HEK293 (cell line): Measurements from ENCODE around the gene PPFIA2.
"Not testable (repeated sequence)": the region's sequence is repeated elsewhere in the genome, so short reads cannot be mapped to it uniquely, and the experiment has no call there.

Experiments
- CTCF ChIA-PET: fragments of 350-600 bp; formaldehyde crosslinking; extraction: SDS; loops from one replicate; lab custom pipeline; 2021; ENCODE audit warnings: antibody characterized with exemption; lab: Yijun Ruan, JAX
- POLR2A ChIA-PET: fragments of 300-600 bp; formaldehyde crosslinking; extraction: SDS; loops from one replicate; lab custom pipeline; 2020; ENCODE audit warnings: antibody characterized with exemption, inconsistent platforms; lab: Yijun Ruan, JAX
- H3K27ac ChIP-seq: fragments of 200-500 bp; sonication (Bioruptor generic); 2 replicates; pipeline ENCODE4 v1.5.1; 2014; ENCODE audit warnings: low read depth, low read length, control low read depth, inconsistent platforms; ENCODE audit errors: extremely low read depth
- H3K36me3 ChIP-seq, 2 experiments: fragments of 200-500 bp in 1 of 2; sonication (Bioruptor generic) in 1 of 2; 1 replicate in 1 of 2; 2 replicates in 1 of 2; pipeline ENCODE4 v1.5.1; 2014 to 2017; ENCODE audit warnings: inconsistent platforms in 2 of 2, low read length in 2 of 2; ENCODE audit not compliant: control insufficient read depth in 2 of 2, insufficient read depth in 1 of 2
- H3K4me1 ChIP-seq: fragments of 200-500 bp; sonication (Bioruptor generic); 2 replicates; pipeline ENCODE4 v1.5.1; 2014; ENCODE audit warnings: mild to moderate bottlenecking, low read length, inconsistent platforms; ENCODE audit not compliant: control insufficient read depth, insufficient read depth
- H3K4me3 ChIP-seq: 2 replicates; pipeline ENCODE4 v1.5.1; 2011; ENCODE audit warnings: low read depth, mild to moderate bottlenecking, control low read depth, low read length, moderate library complexity
- H3K9me3 ChIP-seq: fragments of 200-500 bp; sonication (Bioruptor generic); 2 replicates; pipeline ENCODE4 v1.5.1; 2014; ENCODE audit warnings: low read depth, low read length, inconsistent platforms; ENCODE audit not compliant: control insufficient read depth, insufficient read depth
- FEZF1 ChIP-seq: fragments of 450-650 bp; formaldehyde crosslinking; IDR thresholded peaks from 2 replicates; pipeline ENCODE4 v1.5.1; 2016; ENCODE audit warnings: missing biosample characterization, missing genetic modification characterization
- HOXA7 ChIP-seq: sonication (generic); formaldehyde crosslinking; IDR thresholded peaks from 2 replicates; pipeline ENCODE4 v1.8.1; 2022; ENCODE audit warnings: missing genetic modification reagents, borderline replicate concordance
- MEIS1 ChIP-seq: sonication (generic); formaldehyde crosslinking; IDR thresholded peaks from 2 replicates; pipeline ENCODE4 v1.8.1; 2022; ENCODE audit warnings: missing genetic modification reagents, mild to moderate bottlenecking, borderline replicate concordance
- ZNF175 ChIP-seq: fragments of 450-650 bp; formaldehyde crosslinking; IDR thresholded peaks from 2 replicates; pipeline ENCODE4 v1.5.1; 2016; ENCODE audit warnings: missing biosample characterization, missing genetic modification characterization
- ZNF184 ChIP-seq: fragments of 450-650 bp; IDR thresholded peaks from 2 replicates; pipeline ENCODE4 v1.5.1; 2018; ENCODE audit warnings: missing biosample characterization, mild to moderate bottlenecking, missing genetic modification characterization
- ZNF19 ChIP-seq: fragments of 450-650 bp; formaldehyde crosslinking; IDR thresholded peaks from 2 replicates; pipeline ENCODE4; 2016; ENCODE audit warnings: missing biosample characterization, missing genetic modification characterization, low read depth
- ZNF2 ChIP-seq: fragments of 450-650 bp; formaldehyde crosslinking; IDR thresholded peaks from 2 replicates; pipeline ENCODE4 v1.5.1; 2016; ENCODE audit warnings: missing biosample characterization, missing genetic modification characterization
- ZNF292 ChIP-seq: fragments of 450-650 bp; formaldehyde crosslinking; IDR thresholded peaks from 2 replicates; pipeline ENCODE4 v1.5.1; 2016; ENCODE audit warnings: low read depth, missing biosample characterization, missing genetic modification characterization, borderline replicate concordance
- ZNF302 ChIP-seq: fragments of 450-650 bp; formaldehyde crosslinking; IDR thresholded peaks from 2 replicates; pipeline ENCODE4 v1.5.1; 2016; ENCODE audit warnings: missing biosample characterization, missing genetic modification characterization, low read depth
- ZNF341 ChIP-seq: fragments of 450-650 bp; formaldehyde crosslinking; IDR thresholded peaks from 2 replicates; pipeline ENCODE4; 2016; ENCODE audit warnings: low read depth, missing biosample characterization, missing genetic modification characterization
- ZNF366 ChIP-seq: fragments of 450-650 bp; formaldehyde crosslinking; conservative IDR thresholded peaks from 2 replicates; pipeline ENCODE4 v1.5.1; 2016; ENCODE audit warnings: missing biosample characterization, missing genetic modification characterization
- ZNF37A ChIP-seq: fragments of 450-650 bp; IDR thresholded peaks from 2 replicates; pipeline ENCODE4 v1.5.1; 2018; ENCODE audit warnings: missing biosample characterization, missing genetic modification characterization
- ZNF555 ChIP-seq: fragments of 450-650 bp; formaldehyde crosslinking; conservative IDR thresholded peaks from 2 replicates; pipeline ENCODE4 v1.5.1; 2017; ENCODE audit warnings: missing biosample characterization, mild to moderate bottlenecking, missing genetic modification characterization, inconsistent platforms
- ZNF623 ChIP-seq: fragments of 450-650 bp; formaldehyde crosslinking; IDR thresholded peaks from 2 replicates; pipeline ENCODE4 v1.5.1; 2016; ENCODE audit warnings: missing biosample characterization, missing genetic modification characterization
- ZNF843 ChIP-seq: fragments of 450-650 bp; formaldehyde crosslinking; IDR thresholded peaks from 2 replicates; pipeline ENCODE4 v1.5.1; 2016; ENCODE audit warnings: missing biosample characterization, missing genetic modification characterization
- TF ChIP-seq, protein P1 (sequence below): fragments of 450-650 bp; formaldehyde crosslinking; IDR thresholded peaks from 2 replicates; pipeline ENCODE4 v1.5.1; 2017; ENCODE audit warnings: missing biosample characterization, missing genetic modification characterization
- TF ChIP-seq, protein P2 (sequence below): fragments of 450-650 bp; formaldehyde crosslinking; IDR thresholded peaks from 2 replicates; pipeline ENCODE4 v1.5.1; 2016; ENCODE audit warnings: missing biosample characterization, missing genetic modification characterization, low read depth
- TF ChIP-seq, protein P3 (sequence below): fragments of 450-650 bp; formaldehyde crosslinking; conservative IDR thresholded peaks from 2 replicates; pipeline ENCODE4 v1.5.1; 2016; ENCODE audit warnings: low read depth, missing biosample characterization, missing genetic modification characterization

The PPFIA2 gene

DNA sequence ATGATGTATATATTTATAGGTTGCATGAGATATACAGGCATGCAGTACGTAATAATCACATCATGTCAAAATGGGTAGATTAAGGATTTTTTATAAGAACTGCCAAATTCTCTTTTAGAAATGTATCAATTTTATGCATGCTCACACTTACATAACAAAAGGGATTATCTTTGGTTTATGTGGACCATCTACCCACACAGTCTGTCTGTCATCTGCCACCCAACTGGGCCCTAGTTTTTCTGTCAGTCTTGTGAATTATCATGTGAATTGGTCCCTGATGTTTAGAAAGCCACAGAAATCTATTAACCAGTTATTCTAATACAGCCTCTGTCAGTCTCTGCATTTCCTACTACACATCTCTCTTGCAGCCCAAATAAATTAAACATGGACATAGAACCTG lies 547.8 kb downstream of the PPFIA2 start (continued):
- TF ChIP-seq, protein P1, sequence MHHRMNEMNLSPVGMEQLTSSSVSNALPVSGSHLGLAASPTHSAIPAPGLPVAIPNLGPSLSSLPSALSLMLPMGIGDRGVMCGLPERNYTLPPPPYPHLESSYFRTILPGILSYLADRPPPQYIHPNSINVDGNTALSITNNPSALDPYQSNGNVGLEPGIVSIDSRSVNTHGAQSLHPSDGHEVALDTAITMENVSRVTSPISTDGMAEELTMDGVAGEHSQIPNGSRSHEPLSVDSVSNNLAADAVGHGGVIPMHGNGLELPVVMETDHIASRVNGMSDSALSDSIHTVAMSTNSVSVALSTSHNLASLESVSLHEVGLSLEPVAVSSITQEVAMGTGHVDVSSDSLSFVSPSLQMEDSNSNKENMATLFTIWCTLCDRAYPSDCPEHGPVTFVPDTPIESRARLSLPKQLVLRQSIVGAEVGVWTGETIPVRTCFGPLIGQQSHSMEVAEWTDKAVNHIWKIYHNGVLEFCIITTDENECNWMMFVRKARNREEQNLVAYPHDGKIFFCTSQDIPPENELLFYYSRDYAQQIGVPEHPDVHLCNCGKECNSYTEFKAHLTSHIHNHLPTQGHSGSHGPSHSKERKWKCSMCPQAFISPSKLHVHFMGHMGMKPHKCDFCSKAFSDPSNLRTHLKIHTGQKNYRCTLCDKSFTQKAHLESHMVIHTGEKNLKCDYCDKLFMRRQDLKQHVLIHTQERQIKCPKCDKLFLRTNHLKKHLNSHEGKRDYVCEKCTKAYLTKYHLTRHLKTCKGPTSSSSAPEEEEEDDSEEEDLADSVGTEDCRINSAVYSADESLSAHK (tag by site-specific recombination) = no peak
- TF ChIP-seq ZNF292 (tag by site-specific recombination) (no peak), HOXA7 (no peak), ZNF184 (tag by site-specific recombination) (no peak), ZNF2 (tag by site-specific recombination) (no peak), ZNF37A (tag by site-specific recombination) (no peak), ZNF555 (tag by site-specific recombination) (no peak), ZNF366 (tag by site-specific recombination) (no peak), ZNF302 (tag by site-specific recombination) (no peak), ZNF623 (tag by site-specific recombination) (no peak)
- TF ChIP-seq, protein P2, sequence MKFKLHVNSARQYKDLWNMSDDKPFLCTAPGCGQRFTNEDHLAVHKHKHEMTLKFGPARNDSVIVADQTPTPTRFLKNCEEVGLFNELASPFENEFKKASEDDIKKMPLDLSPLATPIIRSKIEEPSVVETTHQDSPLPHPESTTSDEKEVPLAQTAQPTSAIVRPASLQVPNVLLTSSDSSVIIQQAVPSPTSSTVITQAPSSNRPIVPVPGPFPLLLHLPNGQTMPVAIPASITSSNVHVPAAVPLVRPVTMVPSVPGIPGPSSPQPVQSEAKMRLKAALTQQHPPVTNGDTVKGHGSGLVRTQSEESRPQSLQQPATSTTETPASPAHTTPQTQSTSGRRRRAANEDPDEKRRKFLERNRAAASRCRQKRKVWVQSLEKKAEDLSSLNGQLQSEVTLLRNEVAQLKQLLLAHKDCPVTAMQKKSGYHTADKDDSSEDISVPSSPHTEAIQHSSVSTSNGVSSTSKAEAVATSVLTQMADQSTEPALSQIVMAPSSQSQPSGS (tag by site-specific recombination) = no peak
- TF ChIP-seq, protein P3, sequence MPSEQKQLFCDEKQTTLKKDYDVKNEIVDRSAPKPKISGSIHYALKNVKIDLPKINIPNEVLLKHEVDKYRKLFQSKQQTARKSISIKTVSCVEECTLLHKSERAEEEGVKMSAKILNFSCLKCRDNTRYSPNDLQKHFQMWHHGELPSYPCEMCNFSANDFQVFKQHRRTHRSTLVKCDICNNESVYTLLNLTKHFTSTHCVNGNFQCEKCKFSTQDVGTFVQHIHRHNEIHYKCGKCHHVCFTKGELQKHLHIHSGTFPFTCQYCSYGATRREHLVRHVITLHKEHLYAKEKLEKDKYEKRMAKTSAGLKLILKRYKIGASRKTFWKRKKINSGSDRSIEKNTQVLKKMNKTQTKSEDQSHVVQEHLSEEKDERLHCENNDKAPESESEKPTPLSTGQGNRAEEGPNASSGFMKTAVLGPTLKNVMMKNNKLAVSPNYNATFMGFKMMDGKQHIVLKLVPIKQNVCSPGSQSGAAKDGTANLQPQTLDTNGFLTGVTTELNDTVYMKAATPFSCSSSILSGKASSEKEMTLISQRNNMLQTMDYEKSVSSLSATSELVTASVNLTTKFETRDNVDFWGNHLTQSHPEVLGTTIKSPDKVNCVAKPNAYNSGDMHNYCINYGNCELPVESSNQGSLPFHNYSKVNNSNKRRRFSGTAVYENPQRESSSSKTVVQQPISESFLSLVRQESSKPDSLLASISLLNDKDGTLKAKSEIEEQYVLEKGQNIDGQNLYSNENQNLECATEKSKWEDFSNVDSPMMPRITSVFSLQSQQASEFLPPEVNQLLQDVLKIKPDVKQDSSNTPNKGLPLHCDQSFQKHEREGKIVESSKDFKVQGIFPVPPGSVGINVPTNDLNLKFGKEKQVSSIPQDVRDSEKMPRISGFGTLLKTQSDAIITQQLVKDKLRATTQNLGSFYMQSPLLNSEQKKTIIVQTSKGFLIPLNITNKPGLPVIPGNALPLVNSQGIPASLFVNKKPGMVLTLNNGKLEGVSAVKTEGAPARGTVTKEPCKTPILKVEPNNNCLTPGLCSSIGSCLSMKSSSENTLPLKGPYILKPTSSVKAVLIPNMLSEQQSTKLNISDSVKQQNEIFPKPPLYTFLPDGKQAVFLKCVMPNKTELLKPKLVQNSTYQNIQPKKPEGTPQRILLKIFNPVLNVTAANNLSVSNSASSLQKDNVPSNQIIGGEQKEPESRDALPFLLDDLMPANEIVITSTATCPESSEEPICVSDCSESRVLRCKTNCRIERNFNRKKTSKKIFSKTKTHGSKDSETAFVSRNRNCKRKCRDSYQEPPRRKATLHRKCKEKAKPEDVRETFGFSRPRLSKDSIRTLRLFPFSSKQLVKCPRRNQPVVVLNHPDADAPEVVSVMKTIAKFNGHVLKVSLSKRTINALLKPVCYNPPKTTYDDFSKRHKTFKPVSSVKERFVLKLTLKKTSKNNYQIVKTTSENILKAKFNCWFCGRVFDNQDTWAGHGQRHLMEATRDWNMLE (tag by site-specific recombination) = no peak

DNA sequence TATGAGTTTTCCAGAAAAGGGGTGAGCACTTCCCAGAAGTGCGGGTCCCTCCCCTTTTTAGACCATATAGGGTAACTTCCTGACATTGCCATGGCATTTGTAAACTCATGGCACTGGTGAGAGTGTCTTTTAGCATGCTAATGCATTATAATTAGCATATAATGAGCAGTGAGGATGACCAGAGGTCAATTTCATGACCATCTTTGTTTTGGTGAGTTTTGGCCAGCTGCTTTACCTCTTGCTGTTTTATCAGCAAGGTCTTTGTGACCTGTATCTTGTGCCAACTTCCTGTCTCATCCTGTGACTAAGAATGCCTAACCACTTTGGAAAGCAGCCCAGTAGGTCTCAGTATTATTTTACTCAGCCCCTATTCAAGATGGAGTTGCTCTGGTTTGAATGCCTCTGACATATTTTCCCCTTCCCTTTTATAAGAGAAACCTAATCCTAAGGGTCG lies 549.4 kb downstream of the PPFIA2 start:
- H3K4me1 ChIP-seq = peaks cover 19% of the 10 kb centered on the region
- CTCF ChIA-PET, H3K4me3 ChIP-seq, POLR2A ChIA-PET, H3K36me3 ChIP-seq, H3K27ac ChIP-seq, H3K9me3 ChIP-seq: not testable (repeated sequence)
- TF ChIP-seq ZNF843 (tag by site-specific recombination) (0 out of 2 replicates have a peak, but pooled peaks have one; percentile 20), ZNF341 (tag by site-specific recombination) (0 out of 2 replicates have a peak, but pooled peaks have one; percentile 20), FEZF1 (peak; percentile 63)

DNA sequence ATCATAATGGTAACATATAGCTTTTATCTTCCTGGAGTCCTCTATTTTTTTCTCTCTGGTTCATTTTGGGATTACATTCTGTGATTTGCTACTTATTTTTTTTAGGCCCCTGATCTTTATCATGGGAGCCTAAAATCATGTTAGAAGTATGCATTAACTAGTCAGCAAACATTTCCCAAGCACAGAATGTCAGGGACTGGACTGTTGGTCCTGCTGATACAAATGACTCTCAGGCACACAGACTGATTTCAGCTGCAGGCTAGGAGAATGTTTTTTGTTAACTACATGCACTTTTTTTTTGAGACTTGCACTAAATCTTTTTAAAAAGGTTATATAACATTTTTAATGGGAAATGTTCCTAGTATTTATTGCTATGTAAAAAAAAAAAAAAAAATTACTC lies 550.1 kb downstream of the PPFIA2 start:
- POLR2A ChIA-PET = no interaction called here

More for the DNA sequence above, 550.1 kb downstream of the PPFIA2 start:
- Histone ChIP-seq H3K36me3 (no peaks in the 10 kb centered on the region), H3K27ac (no peak overlapping the region), H3K4me3 (no peak overlapping the region), H3K4me1 (peaks cover 19% of the 10 kb centered on the region), H3K9me3 (no peaks in the 10 kb centered on the region)
- CTCF ChIA-PET = interaction anchor here (0.7 kb wide), 1 partner anchor 402 kb away, joined by 3 read pairs; no protein-coding TSS in a partner anchor
- no peak for TF ChIP-seq MEIS1
- TF ChIP-seq ZNF19 (tag by site-specific recombination) = no peak
- no peak for TF ChIP-seq ZNF175 (tag by site-specific recombination)
